GM06990 (cell line): ENCODE measurements around the gene HES6.

ENCODE experiments used
- DNase-seq: peaks from one replicate; pipeline ENCODE4 v3.0.0-alpha.2; 2011; ENCODE audit not compliant: insufficient read length; ENCODE audit errors: extremely low read depth
- H3K27me3 ChIP-seq: replicated peaks from 2 replicates; pipeline ENCODE4 v1.6.0; 2011; ENCODE audit warnings: low read length; ENCODE audit not compliant: control insufficient read depth, insufficient read depth
- H3K36me3 ChIP-seq: 2 replicates; pipeline ENCODE4 v1.5.1; 2011; ENCODE audit warnings: low read length; ENCODE audit not compliant: control insufficient read depth, insufficient read depth
- H3K4me3 ChIP-seq: replicated peaks from 2 replicates; pipeline ENCODE4 v1.5.1; 2011; ENCODE audit warnings: low read depth, mild to moderate bottlenecking, control low read depth, low read length
- CTCF ChIP-seq: IDR thresholded peaks from 2 replicates; pipeline ENCODE4 v1.5.1; 2011; ENCODE audit warnings: low read length, control low read depth, mild to moderate bottlenecking, inconsistent platforms; ENCODE audit not compliant: insufficient read depth, poor library complexity, severe bottlenecking

The HES6 gene

GRCh38 chr2:238247841-238248453 lies 8.1 kb upstream of the HES6 start:
- H3K4me3 ChIP-seq, result no peak overlapping the region
- peaks cover 22% of the 10 kb centered on the region for H3K36me3 ChIP-seq
- DNase-seq, result no peak
- TF ChIP-seq CTCF, result no peak
- H3K27me3 ChIP-seq, result no peaks in the 10 kb centered on the region

- DNase-seq, result no peak
- peaks cover 18% of the 10 kb centered on the region for H3K36me3 ChIP-seq
- TF ChIP-seq CTCF, result no peak
- H3K4me3 ChIP-seq, result no peak overlapping the region
- no peaks in the 10 kb centered on the region for H3K27me3 ChIP-seq
Measured at GRCh38 chr2:238247002-238247822, 7.4 kb upstream of the HES6 start.

- DNase-seq, result no peak
- no peaks in the 10 kb centered on the region for H3K27me3 ChIP-seq
- no peak for TF ChIP-seq CTCF
- H3K4me3 ChIP-seq, result no peak overlapping the region
- H3K36me3 ChIP-seq, result peaks cover 5% of the 10 kb centered on the region
Measured at GRCh38 chr2:238244151-238244550, 4.3 kb upstream of the HES6 start.

- DNase-seq, result no peak
- no peak for TF ChIP-seq CTCF
- peaks cover 5% of the 10 kb centered on the region for H3K36me3 ChIP-seq
- H3K27me3 ChIP-seq, result no peaks in the 10 kb centered on the region; the same call in 1 of the 2 replicates
- H3K4me3 ChIP-seq, result no peak overlapping the region
Measured at GRCh38 chr2:238243496-238244076, 3.7 kb upstream of the HES6 start.

- TF ChIP-seq CTCF, result no peak
- Histone ChIP-seq H3K27me3 (no peaks in the 10 kb centered on the region; the same call in 1 of the 2 replicates), H3K4me3 (no peak overlapping the region), H3K36me3 (peaks cover 5% of the 10 kb centered on the region)
- no peak for DNase-seq
Measured at GRCh38 chr2:238242731-238243495, 3.1 kb upstream of the HES6 start.
